ENCODE data around the gene SLC27A6. TPM values are rescaled to one million over a fixed set of nuclear protein-coding genes. Genes with fewer than 3 reads are reported as not detected.
"Not testable (repeated sequence)": the region's sequence is repeated elsewhere in the genome, so short reads cannot be mapped to it uniquely, and the experiment has no call there.

Gene SLC27A6
- total RNA-seq, 1 experiment from 2014 or later: 7.9 TPM

DNA sequence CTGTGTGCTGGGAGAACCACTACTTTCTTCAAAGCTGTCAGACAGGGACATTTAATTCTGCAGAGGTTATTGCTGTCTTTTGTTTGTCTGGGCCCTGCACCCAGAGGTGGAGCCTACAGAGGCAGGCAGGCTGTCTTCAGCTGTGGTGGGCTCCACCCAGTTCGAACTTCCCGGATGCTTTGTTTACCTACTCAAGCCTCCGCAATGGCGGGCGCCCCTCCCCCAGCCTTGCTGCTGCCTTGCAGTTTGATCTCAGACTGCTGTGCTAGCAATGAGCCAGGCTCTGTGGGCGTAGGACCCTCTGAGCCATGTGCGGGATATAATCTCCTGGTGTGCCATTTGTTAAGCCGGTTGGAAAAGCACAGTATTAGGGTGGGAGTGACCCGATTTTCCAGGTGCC lies 22.2 kb upstream of the SLC27A6 start:
- BruUV-seq (replicated peaks); H3K9me2 ChIP-seq (ENCODE audit: insufficient read depth); H3K79me2 ChIP-seq (ENCODE audit: insufficient read depth, low read length); H3K4me2 ChIP-seq (ENCODE audit: low read length); ATAC-seq; DNase-seq (ENCODE audit: low read depth, low spot score); H3K9ac ChIP-seq (ENCODE audit: low read length); H3K27ac ChIP-seq (ENCODE audit: low read depth, low read length); H3K4me3 ChIP-seq (replicated peaks in 1 of 2; ENCODE audit: low read depth in 1 of 2, low read length in 2 of 2); H3K9me3 ChIP-seq (ENCODE audit: control insufficient read depth in 1 of 2, insufficient read depth in 1 of 2, low read depth in 1 of 2, low read length in 2 of 2); H3K36me3 ChIP-seq (ENCODE audit: control insufficient read depth in 1 of 2, insufficient read depth in 2 of 2, low read length in 2 of 2); H2AFZ ChIP-seq (ENCODE audit: low read depth, low read length, poor library complexity, severe bottlenecking); POLR2A ChIA-PET; RAD21 ChIA-PET (ENCODE audit: low non-redundant PET in 1 of 2, low total read pairs in 2 of 2, uncharacterized antibody in 2 of 2, unreplicated experiment in 2 of 2); H3K4me1 ChIP-seq (ENCODE audit: control insufficient read depth in 1 of 2, insufficient read depth in 2 of 2, low read length in 2 of 2); H4K20me1 ChIP-seq (ENCODE audit: insufficient read depth); CTCF ChIA-PET; H3K27me3 ChIP-seq (ENCODE audit: insufficient read depth, low read length); intact Hi-C loops (cut with micrococcal nuclease): not testable (repeated sequence)

DNA sequence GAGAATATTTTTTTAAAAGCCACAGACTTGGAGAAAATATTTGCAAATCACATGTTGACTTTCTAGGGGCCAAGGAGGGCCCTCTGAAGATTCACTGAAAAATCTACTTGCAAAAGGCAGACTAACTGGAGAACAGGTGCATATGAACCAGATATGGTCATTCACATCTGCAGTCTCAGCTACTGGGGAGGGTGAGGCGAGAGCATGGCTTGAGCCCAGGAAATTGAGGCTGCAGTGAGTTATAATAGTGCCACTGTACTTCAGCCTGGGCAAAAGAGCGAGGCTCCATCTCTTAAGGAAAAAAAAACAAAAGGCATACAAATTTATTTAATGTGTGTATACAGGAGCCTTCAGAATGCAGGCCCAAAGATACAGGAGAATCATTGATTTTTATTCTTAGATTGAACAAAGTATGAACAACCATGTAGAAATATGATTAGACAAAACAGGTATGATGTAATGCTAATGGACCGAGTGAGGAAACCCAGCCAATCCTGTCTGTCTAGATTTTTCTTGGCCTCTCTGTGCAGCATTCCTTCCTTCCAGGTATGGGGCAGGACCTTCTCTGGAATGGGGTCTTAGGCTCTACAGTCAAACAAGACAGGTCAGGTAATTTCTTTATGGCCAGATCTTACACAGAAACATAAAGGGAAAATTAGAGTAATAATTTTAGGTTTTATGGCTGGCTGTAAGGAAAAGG lies 15.3 kb upstream of the SLC27A6 start:
- POLR2A ChIA-PET: no interaction called here
- BruUV-seq (replicated peaks): no TSS peak
- H3K4me1 ChIP-seq (ENCODE audit: control insufficient read depth in 1 of 2, insufficient read depth in 2 of 2, low read length in 2 of 2): no peaks in the 10 kb centered on the region
- TF ChIP-seq POLR2A (IDR thresholded peaks at IDR 0.05; ENCODE audit: borderline replicate concordance, extremely low read depth, insufficient read depth, insufficient read length): no peak
- TF ChIP-seq ZNF274 (IDR thresholded peaks at IDR 0.05; ENCODE audit: low read depth, low read length): no peak
- TF ChIP-seq, protein P1, sequence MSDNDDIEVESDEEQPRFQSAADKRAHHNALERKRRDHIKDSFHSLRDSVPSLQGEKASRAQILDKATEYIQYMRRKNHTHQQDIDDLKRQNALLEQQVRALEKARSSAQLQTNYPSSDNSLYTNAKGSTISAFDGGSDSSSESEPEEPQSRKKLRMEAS (IDR thresholded peaks at IDR 0.05): no peak
- no peak for TF ChIP-seq SRF (IDR thresholded peaks at IDR 0.05; ENCODE audit: low read depth)
- no peak for TF ChIP-seq ZFX (IDR thresholded peaks at IDR 0.05)
- TF ChIP-seq, protein P2, sequence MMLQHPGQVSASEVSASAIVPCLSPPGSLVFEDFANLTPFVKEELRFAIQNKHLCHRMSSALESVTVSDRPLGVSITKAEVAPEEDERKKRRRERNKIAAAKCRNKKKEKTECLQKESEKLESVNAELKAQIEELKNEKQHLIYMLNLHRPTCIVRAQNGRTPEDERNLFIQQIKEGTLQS (IDR thresholded peaks at IDR 0.05): no peak
- no peak for TF ChIP-seq JUND (IDR thresholded peaks at IDR 0.05)
- no peak for TF ChIP-seq FOSL1 (IDR thresholded peaks at IDR 0.05; ENCODE audit: low read depth)
- TF ChIP-seq POLR2AphosphoS5 (IDR thresholded peaks at IDR 0.05; ENCODE audit: low read depth, low read length): no peak
- TF ChIP-seq RAD21 (IDR thresholded peaks at IDR 0.05; ENCODE audit: low read depth): no peak
- no peak for TF ChIP-seq YY1 (IDR thresholded peaks at IDR 0.05; ENCODE audit: extremely low read depth, insufficient replicate concordance, low read depth, low read length)
- no peak for TF ChIP-seq SP1 (IDR thresholded peaks at IDR 0.05; ENCODE audit: low read depth)
- TF ChIP-seq EZH2 (IDR thresholded peaks at IDR 0.05): no peak
- TF ChIP-seq EZH2phosphoT487 (IDR thresholded peaks at IDR 0.05; ENCODE audit: borderline replicate concordance): no peak
- H3K27me3 ChIP-seq (ENCODE audit: insufficient read depth, low read length): no peaks in the 10 kb centered on the region
- H3K4me3 ChIP-seq (replicated peaks in 1 of 2; ENCODE audit: low read depth in 1 of 2, low read length in 2 of 2): no peak overlapping the region
- H2AFZ ChIP-seq (ENCODE audit: low read depth, low read length, poor library complexity, severe bottlenecking): no peak overlapping the region
- no peaks in the 10 kb centered on the region for H3K79me2 ChIP-seq (ENCODE audit: insufficient read depth, low read length)
- no peak overlapping the region for H3K27ac ChIP-seq (ENCODE audit: low read depth, low read length)
- RAD21 ChIA-PET (ENCODE audit: low non-redundant PET in 1 of 2, low total read pairs in 2 of 2, uncharacterized antibody in 2 of 2, unreplicated experiment in 2 of 2): no interaction called here
- intact Hi-C loops (cut with micrococcal nuclease): no loop called here
- CTCF ChIA-PET: no interaction called here
- H3K4me2 ChIP-seq (ENCODE audit: low read length): no peak overlapping the region
- DNase-seq (ENCODE audit: low read depth, low spot score) (no peak), ATAC-seq (no peak)
- H3K36me3 ChIP-seq (ENCODE audit: control insufficient read depth in 1 of 2, insufficient read depth in 2 of 2, low read length in 2 of 2): no peaks in the 10 kb centered on the region
- no peaks in the 10 kb centered on the region for H3K9me3 ChIP-seq (ENCODE audit: control insufficient read depth in 1 of 2, insufficient read depth in 1 of 2, low read depth in 1 of 2, low read length in 2 of 2)
- no peak overlapping the region for H3K9ac ChIP-seq (ENCODE audit: low read length)
- no peaks in the 10 kb centered on the region for H4K20me1 ChIP-seq (ENCODE audit: insufficient read depth)
- no peaks in the 10 kb centered on the region for H3K9me2 ChIP-seq (ENCODE audit: insufficient read depth)

DNA sequence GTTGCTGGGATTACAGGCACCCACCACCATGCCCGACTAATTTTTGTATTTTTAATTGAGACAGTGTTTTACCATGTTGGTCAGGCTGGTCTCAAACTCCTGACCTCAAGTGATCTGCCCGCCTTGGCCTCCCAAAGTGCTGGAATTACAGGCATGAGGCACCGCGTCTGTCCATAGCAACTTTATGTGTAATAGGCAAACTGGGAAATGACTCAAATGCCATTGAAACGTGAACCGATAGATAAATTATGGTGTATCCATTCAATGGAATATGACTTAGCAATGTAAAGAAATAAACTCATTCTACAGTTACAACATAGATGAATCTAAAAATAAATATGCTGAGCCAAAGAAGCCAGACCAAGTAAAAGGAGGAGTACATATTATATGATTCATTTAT lies 14.0 kb upstream of the SLC27A6 start:
- not testable (repeated sequence) for H3K9me2 ChIP-seq (ENCODE audit: insufficient read depth)

More for the DNA sequence above, 14.0 kb upstream of the SLC27A6 start:
- H4K20me1 ChIP-seq (ENCODE audit: insufficient read depth); BruUV-seq (replicated peaks); RAD21 ChIA-PET (ENCODE audit: low non-redundant PET in 1 of 2, low total read pairs in 2 of 2, uncharacterized antibody in 2 of 2, unreplicated experiment in 2 of 2); H3K79me2 ChIP-seq (ENCODE audit: insufficient read depth, low read length); H3K9me3 ChIP-seq (ENCODE audit: control insufficient read depth in 1 of 2, insufficient read depth in 1 of 2, low read depth in 1 of 2, low read length in 2 of 2); intact Hi-C loops (cut with micrococcal nuclease); DNase-seq (ENCODE audit: low read depth, low spot score); H3K4me2 ChIP-seq (ENCODE audit: low read length); H2AFZ ChIP-seq (ENCODE audit: low read depth, low read length, poor library complexity, severe bottlenecking); H3K4me1 ChIP-seq (ENCODE audit: control insufficient read depth in 1 of 2, insufficient read depth in 2 of 2, low read length in 2 of 2); H3K27ac ChIP-seq (ENCODE audit: low read depth, low read length); ATAC-seq; H3K9ac ChIP-seq (ENCODE audit: low read length); POLR2A ChIA-PET; H3K36me3 ChIP-seq (ENCODE audit: control insufficient read depth in 1 of 2, insufficient read depth in 2 of 2, low read length in 2 of 2); H3K27me3 ChIP-seq (ENCODE audit: insufficient read depth, low read length); CTCF ChIA-PET; H3K4me3 ChIP-seq (replicated peaks in 1 of 2; ENCODE audit: low read depth in 1 of 2, low read length in 2 of 2): not testable (repeated sequence)
